RWPE2 (cell line): ENCODE results near the gene HSD17B1.

Experiments used
- ATAC-seq: fragments of 200-7000 bp; cut with Tn5 transposase; 3 replicates; pipeline ENCODE4 v1.9.1; 2021; ENCODE audit warnings: low read depth
- DNase-seq: peaks from one replicate; pipeline ENCODE4 v3.0.0-alpha.2; 2020; ENCODE audit warnings: low spot score
- H3K27ac ChIP-seq: fragments of 450-650 bp; 2 replicates; pipeline ENCODE4 v1.5.1; 2017; ENCODE audit warnings: mild to moderate bottlenecking; ENCODE audit not compliant: poor library complexity, severe bottlenecking
- H3K27me3 ChIP-seq: fragments of 250-450 bp; sonication (Bioruptor Pico); 2 replicates; pipeline ENCODE4 v1.5.1; 2021; ENCODE audit warnings: mild to moderate bottlenecking, moderate library complexity; ENCODE audit not compliant: insufficient read depth, poor library complexity, severe bottlenecking
- H3K36me3 ChIP-seq: fragments of 250-450 bp; sonication (Bioruptor Pico); 2 replicates; pipeline ENCODE4 v1.5.1; 2020; ENCODE audit warnings: low read depth, mild to moderate bottlenecking, moderate library complexity
- H3K4me1 ChIP-seq: fragments of 250-450 bp; sonication (Bioruptor Pico); 2 replicates; pipeline ENCODE4 v1.5.1; 2021; ENCODE audit warnings: mild to moderate bottlenecking, moderate library complexity; ENCODE audit not compliant: insufficient read depth, poor library complexity, severe bottlenecking
- H3K4me3 ChIP-seq: fragments of 250-450 bp; sonication (Bioruptor Pico); 2 replicates; pipeline ENCODE4 v1.5.1; 2021; ENCODE audit warnings: mild to moderate bottlenecking, moderate library complexity; ENCODE audit not compliant: severe bottlenecking
- H3K9me3 ChIP-seq: fragments of 250-450 bp; sonication (Bioruptor Pico); 2 replicates; pipeline ENCODE4 v1.5.1; 2021; ENCODE audit warnings: mild to moderate bottlenecking, moderate library complexity; ENCODE audit not compliant: severe bottlenecking
- CTCF ChIP-seq: fragments of 450-650 bp; IDR thresholded peaks from one replicate; pipeline ENCODE4 v1.5.1; 2017; ENCODE audit warnings: mild to moderate bottlenecking, moderate library complexity; ENCODE audit not compliant: poor library complexity, severe bottlenecking

The HSD17B1 gene

GRCh38 chr17:42571435-42572225, 18.9 kb downstream of the HSD17B1 start:
- Histone ChIP-seq H3K27ac (no peak overlapping the region), H3K9me3 (no peaks in the 10 kb centered on the region), H3K4me3 (no peak overlapping the region), H3K4me1 (peaks cover 9% of the 10 kb centered on the region), H3K27me3 (no peaks in the 10 kb centered on the region), H3K36me3 (peaks cover 86% of the 10 kb centered on the region)
- no peak for DNase-seq
- ATAC-seq = no peak
- no peak for TF ChIP-seq CTCF

GRCh38 chr17:42573095-42573494, 20.4 kb downstream of the HSD17B1 start:
- H3K9me3 ChIP-seq = no peaks in the 10 kb centered on the region
- H3K4me3 ChIP-seq = no peak overlapping the region
- ATAC-seq (no peak), DNase-seq (no peak)
- no peaks in the 10 kb centered on the region for H3K27me3 ChIP-seq
- peaks cover 11% of the 10 kb centered on the region for H3K4me1 ChIP-seq
- TF ChIP-seq CTCF = no peak
- H3K27ac ChIP-seq = no peak overlapping the region
- peaks cover 90% of the 10 kb centered on the region for H3K36me3 ChIP-seq

- Histone ChIP-seq H3K4me3 (no peak overlapping the region), H3K36me3 (peaks cover 79% of the 10 kb centered on the region), H3K27ac (no peak overlapping the region), H3K4me1 (peaks cover 15% of the 10 kb centered on the region), H3K9me3 (no peaks in the 10 kb centered on the region), H3K27me3 (no peaks in the 10 kb centered on the region)
- ATAC-seq (no peak), DNase-seq (no peak)
- TF ChIP-seq CTCF = no peak
Observed at GRCh38 chr17:42574463-42574862, 21.7 kb downstream of the HSD17B1 start.

- DNase-seq = no peak
- ATAC-seq = peak; percentile 35
- Histone ChIP-seq H3K9me3 (no peaks in the 10 kb centered on the region), H3K27ac (peak overlapping the region; percentile 69), H3K4me3 (peak overlapping the region; percentile 63), H3K27me3 (no peaks in the 10 kb centered on the region), H3K36me3 (peaks cover 68% of the 10 kb centered on the region), H3K4me1 (peaks cover 15% of the 10 kb centered on the region)
- TF ChIP-seq CTCF = no peak
Observed at GRCh38 chr17:42577140-42577531, 24.4 kb downstream of the HSD17B1 start.
